ENCODE results near the gene OTUD1. TPM values are rescaled to one million over a fixed set of nuclear protein-coding genes. Genes with fewer than 3 reads are reported as not detected.

OTUD1 gene
- total RNA-seq, 2 donors from 2014 or later: 13.3 to 18.4 TPM

GRCh38 chr10:23435378-23435777 is 3.5 kb upstream of the OTUD1 start:
- H3K27me3 Mint-ChIP-seq (ENCODE audit: low read depth): no peaks in the 10 kb centered on the region
- H3K4me1 Mint-ChIP-seq (ENCODE audit: low read depth): peaks cover 8% of the 10 kb centered on the region
- H3K9me3 Mint-ChIP-seq: no peaks in the 10 kb centered on the region
- ATAC-seq (replicated peaks in 1 of 2) (no peak), DNase-seq (no peak)
- H3K36me3 Mint-ChIP-seq (ENCODE audit: insufficient read depth in 2 of 2): no peaks in the 10 kb centered on the region
- H3K4me3 Mint-ChIP-seq: no peak overlapping the region
- no peak overlapping the region for H3K27ac Mint-ChIP-seq

GRCh38 chr10:23436983-23437382 is 1.9 kb upstream of the OTUD1 start:
- H3K27ac Mint-ChIP-seq: no peak overlapping the region
- H3K36me3 Mint-ChIP-seq (ENCODE audit: insufficient read depth in 2 of 2): peaks cover 0 to 4% of the 10 kb centered on the region in 2 donors
- H3K27me3 Mint-ChIP-seq (ENCODE audit: low read depth): no peaks in the 10 kb centered on the region
- H3K4me1 Mint-ChIP-seq (ENCODE audit: low read depth): peaks cover 23% of the 10 kb centered on the region
- no peaks in the 10 kb centered on the region for H3K9me3 Mint-ChIP-seq
- DNase-seq: no peak
- no peak overlapping the region for H3K4me3 Mint-ChIP-seq
- ATAC-seq (replicated peaks in 1 of 2): no peak

GRCh38 chr10:23437963-23438546 is 820 bp upstream of the OTUD1 start:
- peak overlapping the region; percentile 98 for H3K27ac Mint-ChIP-seq
- no peaks in the 10 kb centered on the region for H3K27me3 Mint-ChIP-seq (ENCODE audit: low read depth)
- no peak for DNase-seq
- H3K4me3 Mint-ChIP-seq: peak overlapping the region; percentile 82 to 91
- peaks cover 0 to 4% of the 10 kb centered on the region in 2 donors for H3K36me3 Mint-ChIP-seq (ENCODE audit: insufficient read depth in 2 of 2)
- no peaks in the 10 kb centered on the region for H3K9me3 Mint-ChIP-seq
- H3K4me1 Mint-ChIP-seq (ENCODE audit: low read depth): peaks cover 34% of the 10 kb centered on the region
- ATAC-seq (replicated peaks in 1 of 2): no peak

GRCh38 chr10:23439452-23439960 is 631 bp downstream of the OTUD1 start:
- DNase-seq (no peak), ATAC-seq (replicated peaks in 1 of 2) (peak; percentile 8 to 12)
- Mint-ChIP-seq H3K36me3 (ENCODE audit: insufficient read depth in 2 of 2) (peaks cover 2 to 4% of the 10 kb centered on the region in 2 donors), H3K4me1 (ENCODE audit: low read depth) (peaks cover 43% of the 10 kb centered on the region), H3K9me3 (no peaks in the 10 kb centered on the region), H3K27me3 (ENCODE audit: low read depth) (no peaks in the 10 kb centered on the region), H3K27ac (no peak overlapping the region), H3K4me3 (peak overlapping the region; percentile 79 to 98)

DNA sequence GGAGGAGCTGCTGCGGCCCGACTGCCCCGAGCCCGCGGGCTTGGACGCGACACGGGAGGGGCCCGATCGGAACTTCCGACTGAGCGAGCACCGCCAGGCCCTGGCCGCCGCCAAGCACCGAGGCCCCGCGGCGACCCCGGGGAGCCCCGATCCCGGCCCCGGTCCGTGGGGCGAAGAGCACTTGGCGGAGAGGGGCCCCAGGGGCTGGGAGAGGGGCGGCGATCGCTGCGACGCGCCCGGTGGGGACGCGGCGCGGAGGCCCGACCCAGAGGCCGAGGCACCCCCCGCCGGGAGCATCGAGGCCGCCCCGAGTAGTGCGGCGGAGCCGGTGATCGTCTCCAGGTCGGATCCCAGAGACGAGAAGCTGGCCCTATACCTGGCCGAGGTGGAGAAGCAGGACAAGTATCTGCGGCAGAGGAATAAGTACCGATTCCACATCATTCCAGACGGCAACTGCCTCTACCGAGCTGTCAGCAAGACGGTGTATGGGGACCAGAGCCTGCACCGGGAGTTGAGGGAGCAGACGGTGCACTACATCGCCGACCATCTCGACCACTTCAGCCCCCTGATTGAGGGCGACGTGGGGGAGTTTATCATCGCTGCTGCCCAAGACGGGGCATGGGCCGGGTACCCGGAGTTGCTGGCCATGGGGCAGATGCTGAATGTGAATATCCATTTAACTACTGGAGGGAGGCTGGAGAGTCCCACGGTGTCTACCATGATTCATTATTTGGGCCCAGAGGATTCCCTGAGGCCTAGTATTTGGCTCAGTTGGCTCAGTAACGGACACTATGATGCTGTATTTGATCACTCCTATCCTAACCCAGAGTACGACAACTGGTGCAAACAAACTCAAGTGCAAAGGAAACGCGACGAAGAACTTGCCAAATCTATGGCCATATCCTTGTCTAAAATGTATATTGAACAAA is 1.4 kb downstream of the OTUD1 start:
- Mint-ChIP-seq H3K4me3 (peak overlapping the region; percentile 79 to 98), H3K27me3 (ENCODE audit: low read depth) (no peaks in the 10 kb centered on the region), H3K9me3 (no peaks in the 10 kb centered on the region), H3K36me3 (ENCODE audit: insufficient read depth in 2 of 2) (peaks cover 2 to 4% of the 10 kb centered on the region in 2 donors), H3K27ac (peak overlapping the region; percentile 98), H3K4me1 (ENCODE audit: low read depth) (peaks cover 47% of the 10 kb centered on the region)
- DNase-seq (peak; percentile 30 to 46), ATAC-seq (replicated peaks in 1 of 2) (peak; percentile 5 to 12)

DNA sequence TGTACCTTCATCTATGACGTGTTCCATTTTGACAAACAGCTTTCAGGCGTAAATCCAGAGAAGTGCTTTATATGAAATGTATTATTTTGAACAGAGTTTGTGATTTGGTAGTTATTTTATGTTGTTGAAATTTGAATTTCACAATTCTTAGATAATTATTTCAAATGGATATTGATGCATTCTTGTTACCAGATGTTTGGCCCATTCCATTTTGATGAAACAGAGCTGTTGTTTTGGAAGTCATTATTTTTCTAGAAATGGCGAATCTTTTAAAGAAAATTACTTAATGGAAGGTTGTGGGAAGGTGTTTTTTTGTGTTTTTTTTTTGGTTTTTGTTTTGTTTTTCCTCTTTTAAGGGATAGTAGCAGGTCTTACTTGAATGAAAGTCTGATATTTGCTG is 2.4 kb downstream of the OTUD1 start:
- H3K27ac Mint-ChIP-seq: peak overlapping the region; percentile 98
- peaks cover 54% of the 10 kb centered on the region for H3K4me1 Mint-ChIP-seq (ENCODE audit: low read depth)
- H3K27me3 Mint-ChIP-seq (ENCODE audit: low read depth): no peaks in the 10 kb centered on the region
- no peak for ATAC-seq (replicated peaks in 1 of 2)
- H3K4me3 Mint-ChIP-seq: peak overlapping the region; percentile 79 to 98
- DNase-seq: no peak
- H3K36me3 Mint-ChIP-seq (ENCODE audit: insufficient read depth in 2 of 2): peaks cover 4 to 6% of the 10 kb centered on the region in 2 donors
- H3K9me3 Mint-ChIP-seq: no peaks in the 10 kb centered on the region

GRCh38 chr10:23442936-23443335 is 4.1 kb downstream of the OTUD1 start:
- no peak for ATAC-seq (replicated peaks in 1 of 2)
- H3K27me3 Mint-ChIP-seq (ENCODE audit: low read depth): no peaks in the 10 kb centered on the region
- peaks cover 65% of the 10 kb centered on the region for H3K4me1 Mint-ChIP-seq (ENCODE audit: low read depth)
- peak overlapping the region; percentile 38 for H3K27ac Mint-ChIP-seq
- no peaks in the 10 kb centered on the region for H3K9me3 Mint-ChIP-seq
- no peak for DNase-seq
- H3K36me3 Mint-ChIP-seq (ENCODE audit: insufficient read depth in 2 of 2): peaks cover 6 to 8% of the 10 kb centered on the region in 2 donors
- H3K4me3 Mint-ChIP-seq: peak overlapping the region; percentile 79 to 98

DNA sequence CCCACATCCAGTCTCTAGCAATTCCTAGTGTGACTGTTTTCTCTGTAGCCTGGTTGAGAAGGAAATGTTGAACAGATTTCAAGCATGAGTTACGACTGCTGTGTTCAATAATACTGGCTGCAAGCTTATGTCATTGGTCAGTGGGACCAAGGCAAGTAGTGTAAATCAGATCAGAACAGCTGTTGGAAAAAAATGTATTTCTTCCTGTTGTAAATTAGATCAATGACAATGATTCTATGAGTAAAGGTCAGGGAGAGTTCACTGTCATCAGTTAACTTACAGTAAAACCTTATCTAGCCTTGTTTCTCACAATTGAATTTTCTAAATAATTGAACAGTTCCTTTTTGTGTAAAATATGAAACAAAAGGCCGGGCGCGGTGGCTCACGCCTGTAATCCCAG is 6.7 kb downstream of the OTUD1 start:
- no peaks in the 10 kb centered on the region for H3K9me3 Mint-ChIP-seq
- peaks cover 82% of the 10 kb centered on the region for H3K4me1 Mint-ChIP-seq (ENCODE audit: low read depth)
- H3K27me3 Mint-ChIP-seq (ENCODE audit: low read depth): no peaks in the 10 kb centered on the region
- H3K4me3 Mint-ChIP-seq: peak overlapping the region; percentile 7 to 35
- H3K36me3 Mint-ChIP-seq (ENCODE audit: insufficient read depth in 2 of 2): peaks cover 6 to 7% of the 10 kb centered on the region in 2 donors
- DNase-seq: no peak
- peak overlapping the region; percentile 2 for H3K27ac Mint-ChIP-seq
- no peak for ATAC-seq (replicated peaks in 1 of 2)

- no peaks in the 10 kb centered on the region for H3K9me3 Mint-ChIP-seq
- peak overlapping the region; percentile 89 for H3K27ac Mint-ChIP-seq
- no peak for DNase-seq
- H3K4me3 Mint-ChIP-seq: peak overlapping the region; percentile 36 to 70
- no peak for ATAC-seq (replicated peaks in 1 of 2)
- H3K36me3 Mint-ChIP-seq (ENCODE audit: insufficient read depth in 2 of 2): peaks cover 3 to 8% of the 10 kb centered on the region in 2 donors
- no peaks in the 10 kb centered on the region for H3K27me3 Mint-ChIP-seq (ENCODE audit: low read depth)
- peaks cover 54% of the 10 kb centered on the region for H3K4me1 Mint-ChIP-seq (ENCODE audit: low read depth)
Measured at GRCh38 chr10:23448323-23448722, 9.4 kb downstream of the OTUD1 start.

DNA sequence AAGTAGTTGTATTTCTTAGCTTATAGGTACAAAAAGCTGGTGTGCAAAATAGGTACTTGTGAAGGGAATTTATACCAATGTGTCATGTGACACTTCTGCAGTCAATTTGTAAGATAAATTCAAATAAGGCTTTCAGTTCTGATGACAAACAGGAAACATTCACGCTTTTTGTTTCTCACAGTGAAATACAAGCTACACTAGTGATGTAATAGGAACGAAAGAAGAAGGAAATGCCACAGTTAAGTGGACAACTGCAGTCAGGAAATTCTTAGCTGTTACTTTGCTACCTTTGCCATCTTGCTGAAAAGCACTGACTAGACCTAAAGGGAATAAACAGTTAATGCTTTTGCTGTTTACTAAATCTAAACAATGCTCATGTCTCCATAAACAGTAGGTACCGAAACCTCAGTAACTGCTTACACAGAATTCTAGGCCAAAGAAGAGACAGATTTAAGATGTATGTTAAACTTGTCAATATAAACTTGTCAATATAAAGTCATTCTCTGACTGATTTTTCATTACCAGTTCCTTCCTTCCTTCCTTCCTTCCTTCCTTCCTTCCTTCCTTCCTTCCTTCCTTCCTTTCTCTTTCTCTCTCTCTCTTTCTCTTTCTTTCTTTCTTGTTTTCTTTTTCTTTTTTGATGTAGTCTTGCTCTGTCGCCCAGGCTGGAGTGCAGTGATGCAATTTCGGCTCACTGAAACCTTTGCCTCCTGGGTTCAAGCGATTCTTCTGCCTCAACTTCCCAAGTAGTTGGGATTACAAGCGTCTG is 10.1 kb downstream of the OTUD1 start:
- H3K36me3 Mint-ChIP-seq (ENCODE audit: insufficient read depth in 2 of 2): peaks cover 3 to 8% of the 10 kb centered on the region in 2 donors
- H3K4me1 Mint-ChIP-seq (ENCODE audit: low read depth): peaks cover 48% of the 10 kb centered on the region
- no peaks in the 10 kb centered on the region for H3K27me3 Mint-ChIP-seq (ENCODE audit: low read depth)
- peak overlapping the region; percentile 89 for H3K27ac Mint-ChIP-seq
- ATAC-seq (replicated peaks in 1 of 2): peak; percentile 83 to 84
- no peak for DNase-seq
- no peaks in the 10 kb centered on the region for H3K9me3 Mint-ChIP-seq
- H3K4me3 Mint-ChIP-seq: peak overlapping the region; percentile 36 to 70

DNA sequence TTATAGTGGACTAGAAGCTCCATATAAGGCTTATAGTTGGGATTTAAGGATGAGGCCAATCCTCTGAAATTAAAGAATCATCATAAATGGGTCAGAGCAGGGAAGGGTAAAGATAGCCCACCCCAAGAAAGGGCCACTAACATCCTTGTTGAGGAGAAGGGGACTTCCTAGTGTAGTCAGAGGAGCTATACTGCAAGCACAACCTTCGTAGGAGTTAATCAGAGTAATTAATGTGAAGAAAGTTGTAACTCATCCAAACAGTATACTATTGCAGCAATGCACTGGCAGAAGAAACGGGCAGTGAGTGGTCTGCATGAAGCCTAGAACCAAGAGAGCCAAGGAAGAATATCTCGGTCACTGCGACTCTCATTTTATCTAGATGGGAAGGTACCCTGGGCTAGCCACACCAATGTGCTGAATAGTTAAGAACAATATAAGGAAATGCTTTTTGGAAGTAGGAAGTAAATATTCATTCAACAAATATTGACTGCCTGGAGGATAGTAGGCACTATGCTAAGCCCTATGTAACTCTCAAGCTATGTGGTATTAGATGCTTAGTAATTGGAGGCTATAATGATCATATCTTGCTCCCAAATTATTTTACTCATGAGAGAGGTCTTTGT is 13.3 kb downstream of the OTUD1 start:
- Mint-ChIP-seq H3K27ac (no peak overlapping the region), H3K27me3 (ENCODE audit: low read depth) (no peaks in the 10 kb centered on the region), H3K36me3 (ENCODE audit: insufficient read depth in 2 of 2) (peaks cover 0 to 3% of the 10 kb centered on the region in 2 donors), H3K4me3 (no peak overlapping the region), H3K9me3 (no peaks in the 10 kb centered on the region), H3K4me1 (ENCODE audit: low read depth) (peaks cover 32% of the 10 kb centered on the region)
- DNase-seq: no peak
- ATAC-seq (replicated peaks in 1 of 2): no peak

DNA sequence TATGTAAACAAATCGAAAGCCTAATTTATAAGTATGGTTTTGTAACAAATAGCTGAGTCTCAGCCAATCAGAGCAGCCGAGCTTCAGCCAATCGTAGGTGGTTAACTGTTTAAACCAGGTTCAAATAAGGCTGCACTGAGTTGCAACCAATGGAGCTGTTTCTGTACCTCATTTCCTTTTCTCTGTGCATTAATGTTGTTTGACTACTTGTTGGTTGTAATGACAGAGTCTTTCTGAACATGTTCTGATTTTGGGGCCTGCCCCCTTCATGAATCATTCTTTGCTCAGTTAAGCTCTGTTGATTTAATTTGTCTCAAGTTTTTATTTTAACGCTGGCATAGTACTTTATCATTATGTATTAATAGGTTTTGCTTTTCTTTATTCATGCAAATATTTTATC is 14.6 kb downstream of the OTUD1 start:
- H3K27ac Mint-ChIP-seq: no peak overlapping the region
- H3K36me3 Mint-ChIP-seq (ENCODE audit: insufficient read depth in 2 of 2): peaks cover 0 to 3% of the 10 kb centered on the region in 2 donors
- H3K27me3 Mint-ChIP-seq (ENCODE audit: low read depth): no peaks in the 10 kb centered on the region
- DNase-seq (no peak), ATAC-seq (replicated peaks in 1 of 2) (no peak)
- H3K4me1 Mint-ChIP-seq (ENCODE audit: low read depth): peaks cover 19% of the 10 kb centered on the region
- H3K4me3 Mint-ChIP-seq: no peak overlapping the region
- no peaks in the 10 kb centered on the region for H3K9me3 Mint-ChIP-seq

All from activated T-cell treated with anti-CD3 and anti-CD28 coated beads, Interleukin-2, amount 50 U/mL, for 72 hours (primary cell).